Muscle layer of colon (tissue), 2 donors: ENCODE data around the gene H6PD.

Experiments used
- H3K27ac ChIP-seq: one replicate; pipeline ENCODE4 v1.7.0; 2013; ENCODE audit warnings: low read depth, mild to moderate bottlenecking, low read length, moderate library complexity
- H3K27me3 ChIP-seq, 2 donors: one replicate each; pipeline ENCODE4 v1.7.0; 2013; ENCODE audit warnings: low read length in 2 of 2, mild to moderate bottlenecking in 2 of 2; ENCODE audit not compliant: insufficient read depth in 2 of 2, control insufficient read depth in 1 of 2
- H3K36me3 ChIP-seq: one replicate; pipeline ENCODE4 v1.7.0; 2013; ENCODE audit warnings: mild to moderate bottlenecking, low read length; ENCODE audit not compliant: insufficient read depth
- H3K4me1 ChIP-seq: one replicate; pipeline ENCODE4 v1.7.0; 2013; ENCODE audit warnings: mild to moderate bottlenecking, low read length; ENCODE audit not compliant: insufficient read depth
- H3K4me3 ChIP-seq, 2 donors: one replicate each; pipeline ENCODE4 v1.7.0; 2013; ENCODE audit warnings: low read length in 2 of 2, low read depth in 1 of 2, mild to moderate bottlenecking in 1 of 2, moderate library complexity in 1 of 2
- H3K9ac ChIP-seq: one replicate; pipeline ENCODE4 v1.7.0; 2013; ENCODE audit warnings: low read length
- H3K9me3 ChIP-seq: one replicate; pipeline ENCODE4 v1.7.0; 2013; ENCODE audit warnings: mild to moderate bottlenecking, low read length
- donor health status: abdominal sarcoma.
- donor health status: Adenocarcinoma of cecum.

Gene H6PD

GRCh38 chr1:9244501-9245229, 10.1 kb downstream of the H6PD start:
- Histone ChIP-seq H3K9me3 (no peaks in the 10 kb centered on the region), H3K36me3 (peaks cover 15% of the 10 kb centered on the region), H3K4me1 (peaks cover 36% of the 10 kb centered on the region), H3K9ac (no peak overlapping the region), H3K4me3 (no peak overlapping the region), H3K27ac (no peak overlapping the region), H3K27me3 (no peaks in the 10 kb centered on the region)

- H3K27ac ChIP-seq: no peak overlapping the region
- no peak overlapping the region for H3K9ac ChIP-seq
Observed at GRCh38 chr1:9245230-9245619, 10.7 kb downstream of the H6PD start.

GRCh38 chr1:9245661-9246060, 11.1 kb downstream of the H6PD start:
- no peak overlapping the region for H3K27ac ChIP-seq
- no peaks in the 10 kb centered on the region for H3K27me3 ChIP-seq
- no peaks in the 10 kb centered on the region for H3K9me3 ChIP-seq
- no peak overlapping the region for H3K9ac ChIP-seq
- peaks cover 36% of the 10 kb centered on the region for H3K4me1 ChIP-seq
- H3K4me3 ChIP-seq: no peak overlapping the region
- peaks cover 15% of the 10 kb centered on the region for H3K36me3 ChIP-seq

More at GRCh38 chr1:9245230-9245619, 10.7 kb downstream of the H6PD start:
- Histone ChIP-seq H3K4me1 (peaks cover 37% of the 10 kb centered on the region), H3K36me3 (peaks cover 15% of the 10 kb centered on the region), H3K9me3 (no peaks in the 10 kb centered on the region), H3K27me3 (no peaks in the 10 kb centered on the region), H3K4me3 (no peak overlapping the region)

GRCh38 chr1:9246215-9246614, 11.6 kb downstream of the H6PD start:
- H3K9ac ChIP-seq: no peak overlapping the region

DNA sequence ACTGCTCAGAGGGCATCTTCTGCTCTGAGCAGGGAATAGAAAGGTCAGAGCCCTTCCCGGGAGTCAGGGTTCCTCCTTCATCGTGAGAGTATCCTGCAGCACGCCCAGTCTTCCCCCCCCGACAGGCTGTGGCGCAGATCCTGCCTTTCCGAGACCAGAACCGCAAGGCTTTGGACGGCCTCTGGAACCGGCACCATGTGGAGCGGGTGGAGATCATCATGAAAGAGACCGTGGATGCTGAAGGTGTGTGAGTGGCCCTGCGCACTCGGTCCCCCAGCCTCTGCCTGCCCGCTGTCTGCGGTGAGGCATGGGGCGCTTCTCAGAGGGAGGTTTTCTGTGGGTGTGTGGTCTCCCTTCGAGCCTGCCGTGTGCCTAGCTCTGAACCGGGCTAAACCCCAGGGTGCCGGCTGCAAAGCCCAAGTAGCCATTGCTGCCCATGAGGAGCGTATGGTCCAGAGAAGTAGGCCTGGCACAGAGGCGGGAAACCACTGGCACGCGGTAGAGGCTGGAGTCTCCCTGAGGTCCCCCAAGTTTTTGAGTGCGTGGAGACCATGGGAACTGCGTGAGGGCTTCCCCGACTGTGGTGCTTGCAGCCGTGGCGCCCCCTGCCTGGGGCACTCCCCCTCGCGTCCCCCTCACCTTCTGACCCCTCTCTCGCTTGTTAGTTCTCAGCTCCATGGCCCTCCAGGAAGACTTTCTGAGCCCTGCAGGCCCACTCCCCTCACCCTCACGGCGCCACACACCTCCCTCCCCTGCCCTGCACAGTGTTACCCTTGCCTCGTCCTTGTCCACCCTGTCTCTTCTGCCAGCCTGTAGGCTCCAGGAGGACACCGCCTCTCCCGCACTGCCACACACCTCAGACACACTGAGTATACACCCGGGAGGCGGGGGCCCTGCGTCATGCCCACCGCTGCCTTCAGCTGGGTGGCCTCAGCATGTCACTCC, 12.5 kb downstream of the H6PD start:
- Histone ChIP-seq H3K36me3 (peaks cover 15% of the 10 kb centered on the region), H3K9me3 (no peaks in the 10 kb centered on the region), H3K9ac (no peak overlapping the region), H3K4me1 (peaks cover 44% of the 10 kb centered on the region), H3K27ac (no peak overlapping the region), H3K27me3 (no peaks in the 10 kb centered on the region), H3K4me3 (no peak overlapping the region)

More at GRCh38 chr1:9246215-9246614, 11.6 kb downstream of the H6PD start:
- H3K9me3 ChIP-seq: no peaks in the 10 kb centered on the region
- no peak overlapping the region for H3K4me3 ChIP-seq
- H3K27me3 ChIP-seq: no peaks in the 10 kb centered on the region
- H3K27ac ChIP-seq: no peak overlapping the region
- H3K4me1 ChIP-seq: peaks cover 39% of the 10 kb centered on the region
- H3K36me3 ChIP-seq: peaks cover 15% of the 10 kb centered on the region

DNA sequence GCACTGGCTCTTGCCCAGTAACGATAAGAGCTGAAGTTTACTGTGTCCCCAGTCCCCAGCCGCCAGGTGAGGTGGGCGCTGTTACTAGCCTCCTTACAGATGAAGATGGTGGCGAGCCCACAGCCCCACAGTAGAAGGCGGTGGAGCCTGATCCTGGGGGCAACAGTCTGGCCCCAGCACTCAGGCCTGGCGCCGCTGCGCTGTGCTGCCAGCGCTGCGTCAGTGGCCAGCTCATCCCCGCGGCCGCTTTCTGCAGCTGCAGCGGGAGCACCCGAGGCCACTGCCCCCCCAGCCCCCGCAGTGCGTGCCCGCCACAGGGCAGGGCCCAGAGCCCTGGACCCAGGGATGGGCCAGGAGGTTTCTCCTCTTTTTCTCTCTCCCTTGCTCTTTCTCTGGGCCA, 13.3 kb downstream of the H6PD start:
- no peak overlapping the region for H3K4me3 ChIP-seq
- H3K27me3 ChIP-seq: no peaks in the 10 kb centered on the region
- no peaks in the 10 kb centered on the region for H3K9me3 ChIP-seq
- peaks cover 45% of the 10 kb centered on the region for H3K4me1 ChIP-seq
- no peak overlapping the region for H3K9ac ChIP-seq
- peaks cover 15% of the 10 kb centered on the region for H3K36me3 ChIP-seq
- H3K27ac ChIP-seq: no peak overlapping the region

- Histone ChIP-seq H3K4me3 (no peak overlapping the region), H3K9me3 (no peaks in the 10 kb centered on the region), H3K4me1 (peaks cover 45% of the 10 kb centered on the region), H3K27me3 (no peaks in the 10 kb centered on the region), H3K9ac (no peak overlapping the region), H3K27ac (no peak overlapping the region), H3K36me3 (peaks cover 15% of the 10 kb centered on the region)
Observed at GRCh38 chr1:9248341-9249262, 14.0 kb downstream of the H6PD start.

DNA sequence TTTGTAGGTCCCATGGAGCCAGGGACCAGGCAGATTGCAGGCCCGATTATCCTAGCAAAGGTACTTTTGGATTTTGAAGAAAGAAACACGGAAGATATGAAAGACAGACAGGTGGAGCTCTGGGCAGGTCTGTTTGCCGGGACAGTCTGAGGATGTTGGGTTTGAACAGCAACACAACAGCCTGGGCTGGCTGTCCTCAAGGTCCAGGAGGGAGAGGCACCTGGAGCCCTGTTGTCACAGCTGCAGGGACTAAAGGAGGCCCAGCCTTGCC, 14.6 kb downstream of the H6PD start:
- peaks cover 15% of the 10 kb centered on the region for H3K36me3 ChIP-seq
- no peaks in the 10 kb centered on the region for H3K9me3 ChIP-seq
- H3K27ac ChIP-seq: no peak overlapping the region
- H3K9ac ChIP-seq: no peak overlapping the region
- H3K4me3 ChIP-seq: no peak overlapping the region
- no peaks in the 10 kb centered on the region for H3K27me3 ChIP-seq
- H3K4me1 ChIP-seq: peaks cover 45% of the 10 kb centered on the region

DNA sequence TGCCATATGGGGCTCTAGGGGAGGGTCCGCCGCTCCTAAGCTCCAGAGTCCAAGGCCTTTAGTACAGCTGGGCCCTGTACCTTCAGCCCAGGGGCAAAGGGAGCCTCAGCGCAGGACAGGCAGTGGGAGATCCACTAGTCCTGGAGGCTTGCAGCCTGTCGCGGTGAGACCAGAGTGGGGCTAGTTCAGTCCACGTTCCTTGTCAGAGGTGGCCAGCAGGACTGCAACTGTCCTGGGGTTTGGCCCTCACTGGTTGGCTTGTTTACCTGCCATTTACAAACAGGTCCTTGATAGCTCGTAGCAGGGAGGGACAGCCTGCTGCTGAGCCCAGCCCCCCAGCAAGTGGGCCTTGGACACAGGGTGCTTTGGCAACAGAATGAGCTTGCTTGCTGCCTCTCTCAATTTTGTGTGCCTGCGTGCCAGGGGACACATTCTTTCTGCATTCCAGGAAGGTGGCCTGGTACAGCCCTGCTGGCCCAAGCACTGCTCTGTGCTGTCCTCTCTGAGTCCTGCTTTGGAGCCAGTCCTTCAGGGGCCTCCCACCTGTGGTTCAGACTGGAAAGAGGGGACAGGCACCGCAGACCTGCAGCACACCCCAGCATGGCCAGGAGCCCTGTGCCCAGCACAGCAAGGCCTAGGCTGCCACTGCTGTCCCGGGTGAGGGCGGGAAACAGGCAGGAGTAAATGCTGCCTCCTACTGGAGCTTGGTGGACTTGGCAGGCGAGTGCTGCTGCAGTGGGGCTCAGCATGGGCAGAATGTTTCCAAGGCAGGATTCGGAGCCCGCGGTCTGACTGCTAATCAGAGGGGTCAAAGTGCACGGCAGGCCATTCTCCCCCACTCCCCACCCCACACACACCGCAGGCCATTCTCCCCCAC, 15.2 kb downstream of the H6PD start:
- H3K9me3 ChIP-seq: no peaks in the 10 kb centered on the region
- H3K4me3 ChIP-seq: no peak overlapping the region
- no peaks in the 10 kb centered on the region for H3K27me3 ChIP-seq
- no peak overlapping the region for H3K9ac ChIP-seq
- H3K27ac ChIP-seq: no peak overlapping the region
- peaks cover 15% of the 10 kb centered on the region for H3K36me3 ChIP-seq
- peaks cover 49% of the 10 kb centered on the region for H3K4me1 ChIP-seq

DNA sequence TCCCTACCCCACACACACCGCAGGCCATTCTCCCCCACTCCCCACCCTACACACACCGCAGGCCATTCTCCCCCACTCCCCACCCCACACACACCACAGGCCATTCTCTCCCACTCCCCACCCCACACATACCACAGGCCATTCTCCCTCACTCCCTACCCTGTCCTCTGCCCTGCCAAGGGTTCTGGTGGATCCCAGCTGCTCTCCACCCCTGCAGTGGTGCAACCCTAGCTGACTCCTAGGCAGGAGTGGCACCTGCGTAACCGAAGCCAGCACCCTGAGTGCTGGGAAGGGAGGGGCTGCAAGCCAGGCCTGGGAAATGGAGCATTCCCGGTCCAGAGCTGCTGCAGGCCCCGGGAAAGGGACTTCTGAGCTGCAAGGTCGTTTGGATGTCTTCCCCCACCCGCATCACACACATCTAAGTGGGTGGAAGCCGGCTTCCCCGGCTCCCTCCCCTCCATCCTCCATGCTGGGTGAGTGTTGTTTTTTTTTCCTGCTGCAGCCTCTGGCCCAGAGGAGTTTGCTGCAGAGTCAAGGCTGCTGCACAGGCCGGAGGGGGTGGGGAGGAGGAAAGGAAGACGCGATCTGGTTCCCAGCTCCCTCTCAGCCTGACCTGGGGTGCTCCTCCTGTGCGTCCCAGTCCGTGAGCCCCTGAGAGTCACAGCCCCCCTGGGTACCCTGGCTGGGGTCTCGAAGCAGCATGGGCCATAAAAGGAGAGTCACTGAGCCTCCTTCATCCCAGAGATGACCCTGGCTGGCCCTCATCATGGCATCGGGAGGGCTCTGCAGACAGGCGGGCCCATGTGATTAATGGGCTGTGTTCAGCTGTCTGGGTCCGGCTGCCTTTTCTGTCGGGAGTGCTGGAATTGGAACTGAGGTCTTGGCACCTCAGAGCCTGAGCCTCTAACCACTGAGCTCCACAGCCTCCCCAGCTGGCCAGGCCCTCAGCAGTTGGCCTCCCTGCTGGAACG, 16.1 kb downstream of the H6PD start:
- no peak overlapping the region for H3K9ac ChIP-seq
- H3K9me3 ChIP-seq: no peaks in the 10 kb centered on the region
- peaks cover 49% of the 10 kb centered on the region for H3K4me1 ChIP-seq
- H3K4me3 ChIP-seq: peak overlapping the region; percentile 28 to 39
- H3K36me3 ChIP-seq: peaks cover 9% of the 10 kb centered on the region
- no peaks in the 10 kb centered on the region for H3K27me3 ChIP-seq
- H3K27ac ChIP-seq: peak overlapping the region; percentile 79
